ENCODE data around the gene CA5A.

The CA5A gene

GRCh38 chr16:87847785-87848675 lies 88.3 kb downstream of the CA5A start:
- DNase-seq = no peak

- no peak for DNase-seq
These were observed 88.9 kb downstream of the CA5A start for GRCh38 chr16:87847467-87847784.

- DNase-seq = no peak
These were observed 89.4 kb downstream of the CA5A start for GRCh38 chr16:87846705-87847466.

GRCh38 chr16:87845807-87846619 lies 90.3 kb downstream of the CA5A start:
- no peak for DNase-seq

- DNase-seq = no peak
These were observed 91.1 kb downstream of the CA5A start for GRCh38 chr16:87845213-87845612.

- DNase-seq = no peak
These were observed 91.5 kb downstream of the CA5A start for GRCh38 chr16:87844809-87845208.

- no peak for DNase-seq
These were observed 92.1 kb downstream of the CA5A start for GRCh38 chr16:87844120-87844733.

GRCh38 chr16:87843678-87844105 lies 92.6 kb downstream of the CA5A start:
- no peak for DNase-seq

- no peak for DNase-seq
These were observed 94.0 kb downstream of the CA5A start for GRCh38 chr16:87842209-87842869.

- DNase-seq = no peak
These were observed 94.8 kb downstream of the CA5A start for GRCh38 chr16:87841340-87842208.

- no peak for DNase-seq
These were observed 95.9 kb downstream of the CA5A start for GRCh38 chr16:87840271-87840978.

GRCh38 chr16:87839542-87840270 lies 96.6 kb downstream of the CA5A start:
- DNase-seq = no peak

GRCh38 chr16:87838643-87839541 lies 97.4 kb downstream of the CA5A start:
- DNase-seq = no peak

Data from femur (tissue), 1 donor.